GM06990 (cell line): ENCODE results near the gene MATN4.

Experiments
- DNase-seq: peaks from one replicate; pipeline ENCODE4 v3.0.0-alpha.2; 2011; ENCODE audit not compliant: insufficient read length; ENCODE audit errors: extremely low read depth
- H3K27me3 ChIP-seq: replicated peaks from 2 replicates; pipeline ENCODE4 v1.6.0; 2011; ENCODE audit warnings: low read length; ENCODE audit not compliant: control insufficient read depth, insufficient read depth
- H3K36me3 ChIP-seq: 2 replicates; pipeline ENCODE4 v1.5.1; 2011; ENCODE audit warnings: low read length; ENCODE audit not compliant: control insufficient read depth, insufficient read depth
- H3K4me3 ChIP-seq: replicated peaks from 2 replicates; pipeline ENCODE4 v1.5.1; 2011; ENCODE audit warnings: low read depth, mild to moderate bottlenecking, control low read depth, low read length
- CTCF ChIP-seq: IDR thresholded peaks from 2 replicates; pipeline ENCODE4 v1.5.1; 2011; ENCODE audit warnings: low read length, control low read depth, mild to moderate bottlenecking, inconsistent platforms; ENCODE audit not compliant: insufficient read depth, poor library complexity, severe bottlenecking

MATN4 gene

DNA sequence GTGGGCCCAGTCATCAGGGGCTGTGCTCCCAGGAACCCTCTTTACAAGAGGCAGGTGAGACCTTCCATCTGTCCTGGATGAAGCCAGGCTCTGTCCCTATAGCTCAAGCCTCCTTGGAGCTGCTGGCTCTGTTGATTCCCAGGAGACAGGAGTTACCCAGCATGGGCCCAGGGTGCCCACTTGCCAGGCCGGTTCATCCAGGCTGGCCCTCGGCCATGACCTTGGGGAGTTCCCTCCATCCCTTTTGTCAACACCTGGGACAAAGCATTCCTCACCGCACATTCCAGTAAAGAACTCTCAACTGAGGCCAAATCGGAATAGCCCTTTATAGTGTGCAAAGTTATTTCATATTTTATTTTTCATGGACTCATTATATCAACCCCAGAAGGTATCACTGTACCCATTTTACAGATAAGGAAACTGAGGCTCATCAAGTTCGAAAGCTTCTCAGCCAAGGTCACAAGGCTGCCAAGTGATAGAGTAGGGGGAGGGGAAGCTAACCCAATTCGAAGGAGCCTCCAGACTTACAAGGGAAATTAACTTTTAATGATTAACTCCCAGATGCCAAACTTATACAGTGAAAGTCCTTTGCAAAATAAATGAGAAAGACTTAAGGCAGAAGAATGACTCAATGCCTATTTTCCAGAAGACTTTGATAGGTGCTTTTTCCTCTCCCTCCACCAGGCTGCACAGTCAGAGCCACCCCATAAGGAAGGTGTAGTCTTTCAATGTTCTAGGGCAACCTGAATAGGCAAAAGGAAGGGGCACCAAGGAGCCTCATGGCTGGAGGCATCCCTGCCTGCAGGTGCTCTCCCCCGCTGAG is 21.6 kb upstream of the MATN4 start:
- TF ChIP-seq CTCF, result no peak
- Histone ChIP-seq H3K4me3 (no peak overlapping the region), H3K36me3 (no peaks in the 10 kb centered on the region; the same call in 1 of the 2 replicates), H3K27me3 (no peaks in the 10 kb centered on the region)
- no peak for DNase-seq

- no peak overlapping the region for H3K4me3 ChIP-seq
- no peaks in the 10 kb centered on the region; the same call in 1 of the 2 replicates for H3K36me3 ChIP-seq
- H3K27me3 ChIP-seq, result no peaks in the 10 kb centered on the region
- DNase-seq, result no peak
- TF ChIP-seq CTCF, result no peak
These were observed 20.4 kb upstream of the MATN4 start for GRCh38 chr20:45328451-45328850.

DNA sequence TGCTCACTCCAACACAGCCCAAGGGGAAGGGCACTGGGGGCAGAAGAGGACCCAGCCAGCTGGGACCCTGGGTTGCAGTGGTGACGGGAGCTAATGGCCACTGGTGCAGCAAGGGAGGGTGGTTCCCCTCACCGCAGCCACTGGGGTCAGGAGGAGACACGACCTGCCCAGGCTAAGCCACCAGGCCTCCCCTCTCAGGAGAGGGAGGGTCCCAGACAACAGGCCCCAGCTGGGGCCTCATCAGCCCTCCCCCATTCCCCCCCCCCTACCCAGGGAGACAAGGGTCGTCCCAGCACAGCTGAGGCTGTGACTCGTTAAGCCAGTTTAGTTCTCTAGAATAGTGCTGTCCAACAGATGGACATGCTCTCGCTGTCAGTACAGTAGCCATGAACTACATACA is 17.3 kb upstream of the MATN4 start:
- no peaks in the 10 kb centered on the region; the same call in 1 of the 2 replicates for H3K36me3 ChIP-seq
- no peak for DNase-seq
- no peaks in the 10 kb centered on the region for H3K27me3 ChIP-seq
- H3K4me3 ChIP-seq, result no peak overlapping the region
- no peak for TF ChIP-seq CTCF

DNA sequence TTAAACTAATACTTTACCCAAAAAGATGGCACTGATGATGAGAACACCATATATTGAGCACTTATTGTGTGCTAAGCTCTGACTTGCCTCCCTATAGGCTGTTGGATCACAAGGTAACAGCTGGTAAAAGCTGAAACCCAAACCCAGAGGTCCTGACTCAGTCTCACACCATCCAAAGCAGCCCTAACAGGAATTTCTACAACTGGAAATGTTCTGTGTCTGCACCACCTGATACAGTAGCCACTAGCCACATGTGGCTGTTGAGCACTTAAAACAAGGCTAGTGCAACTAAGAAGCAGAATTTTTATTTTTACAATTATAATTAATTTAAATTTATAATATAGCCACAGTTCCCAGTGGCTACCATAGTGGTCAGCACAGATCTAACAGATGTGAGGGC is 15.6 kb upstream of the MATN4 start:
- H3K4me3 ChIP-seq, result no peak overlapping the region
- no peak for DNase-seq
- no peak for TF ChIP-seq CTCF
- H3K27me3 ChIP-seq, result no peaks in the 10 kb centered on the region
- no peaks in the 10 kb centered on the region; the same call in 1 of the 2 replicates for H3K36me3 ChIP-seq

DNA sequence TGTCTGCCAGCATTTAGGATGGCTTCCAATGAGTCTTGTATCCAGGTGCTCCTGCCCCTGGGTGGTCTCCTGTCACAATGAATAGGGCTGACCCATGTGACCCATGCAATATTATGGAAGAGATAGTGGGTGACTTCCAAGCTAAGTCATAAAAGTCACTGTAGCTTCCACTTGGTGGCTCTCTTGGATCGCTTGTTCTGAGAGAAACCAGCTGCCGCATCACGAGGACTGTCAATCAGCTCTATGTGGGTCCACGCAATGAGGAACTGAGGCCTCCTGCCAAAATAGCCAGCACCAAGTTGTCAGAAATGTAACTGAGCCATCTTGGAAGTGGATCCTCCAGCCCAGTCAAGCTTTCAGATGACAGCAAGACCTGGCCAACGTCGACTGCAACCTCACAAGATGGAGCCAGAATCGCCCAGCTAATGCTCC is 14.9 kb upstream of the MATN4 start:
- peak; percentile 37 for TF ChIP-seq CTCF
- no peaks in the 10 kb centered on the region; the same call in 1 of the 2 replicates for H3K36me3 ChIP-seq
- no peak overlapping the region for H3K4me3 ChIP-seq
- DNase-seq, result no peak
- no peaks in the 10 kb centered on the region for H3K27me3 ChIP-seq
